Body of pancreas (tissue), 4 donors: Measurements from ENCODE around the gene CAMKMT. TPM values are rescaled to one million over a fixed set of nuclear protein-coding genes. Genes with fewer than 3 reads are reported as not detected.

Source experiments
- ATAC-seq: fragments of 150-250 bp; one replicate; pipeline ENCODE4 v1.9.1; 2016
- DNase-seq, 4 donors: peaks; one replicate each; pipeline ENCODE4 v3.0.0-alpha.2; 2019
- H3K27ac ChIP-seq, 4 donors: fragments of 200-600 bp; sonication (generic); 1 replicate in 3 of 4; 2 replicates in 1 of 4; pipeline versions ENCODE4 v1.5.1 to v1.6.1; 2016 to 2019; ENCODE audit warnings: mild to moderate bottlenecking in 1 of 4, mixed read lengths in 1 of 4, moderate library complexity in 1 of 4
- H3K27me3 ChIP-seq, 2 donors: fragments of 200-600 bp; sonication (generic); one replicate each; pipeline ENCODE4 v1.6.0; 2016; ENCODE audit warnings: mild to moderate bottlenecking in 1 of 2
- H3K36me3 ChIP-seq, 2 donors: fragments of 200-600 bp; sonication (generic); replicated peaks in 1 of 2; 2 replicates each; pipeline ENCODE4 v1.5.1; 2016; ENCODE audit warnings: low read depth in 2 of 2; ENCODE audit not compliant: insufficient read depth in 1 of 2
- H3K4me1 ChIP-seq: fragments of 200-600 bp; sonication (generic); one replicate; pipeline ENCODE4 v1.6.0; 2016
- H3K4me3 ChIP-seq, 2 donors: fragments of 200-600 bp; sonication (generic); 1 replicate in 1 of 2; 2 replicates in 1 of 2; pipeline ENCODE4 v1.5.1; 2016 to 2019
- H3K9me3 ChIP-seq, 3 donors: fragments of 200-600 bp; sonication (generic); 1 replicate in 2 of 3; 2 replicates in 1 of 3; pipeline ENCODE4 v1.5.1; 2016
- POLR2A ChIP-seq, 3 donors: fragments of 450-650 bp; IDR thresholded peaks; one replicate each; pipeline ENCODE4 v1.6.1; 2016; ENCODE audit warnings: antibody characterized with exemption in 3 of 3, mild to moderate bottlenecking in 2 of 3
- WGBS, 2 donors: methylation state at CpG; one replicate each; pipeline ENCODE4 v1.1.5; 2017; 5-methylcytosine and 5-hydroxymethylcytosine counted together
- intact Hi-C: fragments of 100-400 bp; cut with DNase I; formaldehyde crosslinking; loops from one replicate; pipeline ENCODE4 v1.15.1; 2023
- total RNA-seq, 2 donors: library from RNA; depleted of rRNA; stranded (reverse); fragments of >200 nt; gene quantifications; one replicate each; pipeline ENCODE4 v1.1.0, GENCODE V29; 2016
- TF ChIP-seq, protein P1 (sequence below), 7 experiments: fragments of 450-650 bp in 4 of 7; fragments of 200-600 bp in 3 of 7; sonication (generic) in 3 of 7; IDR thresholded peaks; one replicate each; pipeline ENCODE4 v1.5.1; 2016 to 2019; ENCODE audit warnings: antibody characterized with exemption in 7 of 7

The CAMKMT gene
- 10 to 100 TPM; 18.4 to 23.4 TPM for total RNA-seq

DNA sequence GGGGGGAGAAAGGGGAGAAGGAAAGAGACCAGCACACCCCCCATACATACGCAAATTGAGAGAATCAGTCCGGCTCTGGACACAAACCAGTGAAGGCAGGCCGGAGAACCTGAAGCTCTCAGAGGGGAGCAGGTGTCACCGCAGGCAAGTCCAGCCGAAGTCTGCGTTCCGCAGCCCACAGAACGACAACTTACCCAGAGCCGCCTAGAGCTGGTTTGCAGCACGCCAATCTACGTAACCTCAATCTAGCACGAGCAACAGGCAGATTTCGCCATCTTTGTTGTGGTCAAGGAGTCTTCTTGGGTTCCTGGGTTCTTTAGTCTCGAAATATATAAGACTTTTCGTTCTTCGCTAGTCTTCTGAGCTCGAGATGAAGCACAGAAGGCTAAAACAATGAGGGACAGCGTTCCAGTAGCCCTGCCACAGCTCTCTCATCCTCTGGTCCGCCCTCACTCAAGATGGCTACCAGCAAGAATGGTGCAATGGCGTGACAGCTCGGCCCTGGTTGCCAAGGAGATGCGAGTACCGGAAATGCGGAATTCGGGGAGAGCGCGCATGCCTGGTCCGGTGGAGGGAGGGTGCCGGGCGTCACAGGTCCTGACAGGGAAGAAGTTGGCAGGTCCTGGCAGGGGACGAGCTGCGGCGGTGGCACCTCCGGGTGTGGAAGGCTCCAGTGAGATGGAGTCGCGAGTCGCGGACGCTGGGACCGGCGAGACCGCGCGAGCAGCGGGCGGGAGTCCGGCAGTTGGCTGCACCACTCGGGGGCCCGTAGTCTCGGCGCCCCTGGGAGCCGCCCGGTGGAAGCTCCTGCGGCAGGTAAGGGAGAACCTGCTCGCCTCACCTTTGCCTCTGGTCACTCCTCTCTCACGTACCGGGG lies at the start of gene CAMKMT, which contains the start of gene PREPL:
TSS of gene CAMKMT (plus strand) at position 618 of the 877 bp plus-strand sequence.
TSS of gene PREPL (minus strand) at position 165 of the 877 bp plus-strand sequence. CDS start 15,152 bp downstream, outside the sequence.
- peak; percentile 97 for ATAC-seq
- Histone ChIP-seq H3K36me3 (no peaks in the 10 kb centered on the region), H3K4me1 (peaks cover 44% of the 10 kb centered on the region), H3K27ac (peak within 1 kb of the TSS; percentile 86 to 98 (median 96)), H3K9me3 (no peaks in the 10 kb centered on the region), H3K27me3 (no peaks in the 10 kb centered on the region), H3K4me3 (peak within 1 kb of the TSS; percentile 68 to 84)
- WGBS, 2 donors: 0% methylated on average over 16 to 57 of the region's 57 CpGs
- peak; percentile 99 for DNase-seq
- intact Hi-C loops: no loop called here
- TF ChIP-seq, protein P1, sequence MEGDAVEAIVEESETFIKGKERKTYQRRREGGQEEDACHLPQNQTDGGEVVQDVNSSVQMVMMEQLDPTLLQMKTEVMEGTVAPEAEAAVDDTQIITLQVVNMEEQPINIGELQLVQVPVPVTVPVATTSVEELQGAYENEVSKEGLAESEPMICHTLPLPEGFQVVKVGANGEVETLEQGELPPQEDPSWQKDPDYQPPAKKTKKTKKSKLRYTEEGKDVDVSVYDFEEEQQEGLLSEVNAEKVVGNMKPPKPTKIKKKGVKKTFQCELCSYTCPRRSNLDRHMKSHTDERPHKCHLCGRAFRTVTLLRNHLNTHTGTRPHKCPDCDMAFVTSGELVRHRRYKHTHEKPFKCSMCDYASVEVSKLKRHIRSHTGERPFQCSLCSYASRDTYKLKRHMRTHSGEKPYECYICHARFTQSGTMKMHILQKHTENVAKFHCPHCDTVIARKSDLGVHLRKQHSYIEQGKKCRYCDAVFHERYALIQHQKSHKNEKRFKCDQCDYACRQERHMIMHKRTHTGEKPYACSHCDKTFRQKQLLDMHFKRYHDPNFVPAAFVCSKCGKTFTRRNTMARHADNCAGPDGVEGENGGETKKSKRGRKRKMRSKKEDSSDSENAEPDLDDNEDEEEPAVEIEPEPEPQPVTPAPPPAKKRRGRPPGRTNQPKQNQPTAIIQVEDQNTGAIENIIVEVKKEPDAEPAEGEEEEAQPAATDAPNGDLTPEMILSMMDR (IDR thresholded peaks at IDR 0.05): peak in 2 of 7 experiments; percentile 6 to 15
- peak; percentile 67 to 93 (median 93) for TF ChIP-seq POLR2A (IDR thresholded peaks at IDR 0.05)

GRCh38 chr2:44314362-44314761 lies 47.4 kb upstream of the CAMKMT start:
- intact Hi-C loops: no loop called here
- no peaks in the 10 kb centered on the region for H3K4me1 ChIP-seq
- no peak for DNase-seq
- peaks cover 0 to 13% (median 0%) of the 10 kb centered on the region in 3 donors for H3K9me3 ChIP-seq
- no peak overlapping the region for H3K4me3 ChIP-seq
- no peaks in the 10 kb centered on the region for H3K27me3 ChIP-seq
- H3K36me3 ChIP-seq: peaks cover 2 to 5% of the 10 kb centered on the region in 2 donors
- no peak for TF ChIP-seq POLR2A (IDR thresholded peaks at IDR 0.05)
- TF ChIP-seq, protein P1 (IDR thresholded peaks at IDR 0.05): no peak
- H3K27ac ChIP-seq: no peak overlapping the region
- no peak for ATAC-seq

DNA sequence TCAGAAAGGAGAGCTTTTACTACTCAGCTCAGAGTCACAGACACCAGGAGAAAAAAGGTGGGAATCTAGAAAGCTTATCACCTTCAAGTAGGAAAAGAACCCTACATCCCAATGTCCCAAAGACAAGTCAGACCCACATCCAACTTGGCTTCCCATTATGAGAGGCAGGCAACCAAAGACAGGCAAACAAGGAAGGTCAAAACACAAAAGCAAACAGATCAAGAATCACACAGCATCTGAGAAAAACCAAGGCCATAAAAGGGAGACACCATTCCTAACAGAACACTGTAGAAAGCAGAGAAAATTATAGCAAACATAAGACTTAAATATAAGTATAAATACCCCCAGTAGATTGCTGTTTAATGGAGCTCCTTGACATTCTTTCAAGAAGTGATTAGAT lies 45.8 kb upstream of the CAMKMT start:
- ATAC-seq: no peak

DNA sequence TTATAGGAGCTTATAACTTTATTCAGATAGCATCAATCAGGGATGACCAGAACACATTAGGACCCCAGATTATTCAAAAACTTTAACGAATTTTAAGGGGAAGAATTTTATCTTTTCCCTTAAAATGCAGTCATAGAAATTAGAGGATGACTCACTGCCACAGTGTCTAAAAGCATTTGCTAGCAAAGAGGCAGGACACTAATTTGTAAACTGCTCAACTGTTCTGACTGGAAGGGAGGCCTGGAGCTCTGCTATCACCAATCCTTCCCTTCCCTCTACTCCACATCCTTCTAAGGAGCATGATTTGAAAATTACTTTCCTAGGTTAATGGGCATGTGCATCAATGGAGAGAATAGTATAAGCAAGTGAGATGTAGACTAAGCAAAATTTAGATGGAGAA lies 40.9 kb upstream of the CAMKMT start:
- WGBS, 2 donors: 47 to 57% methylated on average over 1 of the region's 1 CpG
- H3K27me3 ChIP-seq: no peaks in the 10 kb centered on the region
- no peaks in the 10 kb centered on the region for H3K9me3 ChIP-seq
- H3K27ac ChIP-seq: no peak overlapping the region
- intact Hi-C loops: no loop called here
- no peak for TF ChIP-seq POLR2A (IDR thresholded peaks at IDR 0.05)
- TF ChIP-seq, protein P1 (IDR thresholded peaks at IDR 0.05): no peak
- ATAC-seq: no peak
- H3K4me3 ChIP-seq: no peak overlapping the region
- H3K4me1 ChIP-seq: peaks cover 16% of the 10 kb centered on the region
- H3K36me3 ChIP-seq: peaks cover 6 to 25% of the 10 kb centered on the region in 2 donors
- DNase-seq: no peak

More for the DNA sequence above, 45.8 kb upstream of the CAMKMT start:
- peaks cover 5 to 8% of the 10 kb centered on the region in 2 donors for H3K36me3 ChIP-seq
- peaks cover 0 to 5% (median 0%) of the 10 kb centered on the region in 3 donors for H3K9me3 ChIP-seq
- H3K4me3 ChIP-seq: no peak overlapping the region
- H3K4me1 ChIP-seq: no peaks in the 10 kb centered on the region
- intact Hi-C loops: no loop called here
- DNase-seq: no peak
- no peak overlapping the region for H3K27ac ChIP-seq
- H3K27me3 ChIP-seq: no peaks in the 10 kb centered on the region
- no peak for TF ChIP-seq POLR2A (IDR thresholded peaks at IDR 0.05)
- TF ChIP-seq, protein P1 (IDR thresholded peaks at IDR 0.05): no peak
